ENCODE data around the gene TLCD1. TPM values are rescaled to one million over a fixed set of nuclear protein-coding genes. Genes with fewer than 3 reads are reported as not detected.

TLCD1 gene
- total and polyA plus RNA-seq, 2 donors (not counting 3 experiments of a cell fraction or from before 2014, with no cell fraction given): 2.6 to 6.8 TPM

GRCh38 chr17:28714281-28714680 is 11.8 kb downstream of the TLCD1 start:
- dilution Hi-C loops (cut with MboI; ENCODE audit: extremely low pct_ligation_motif_present, low sequenced_read_pairs): no loop called here
- DNase-seq (ENCODE audit: low read depth, low spot score) (no peak), FAIRE-seq (no peak)
- peaks cover 6% of the 10 kb centered on the region for H3K79me2 ChIP-seq (ENCODE audit: control insufficient read depth, insufficient read depth, low read length)
- no peak overlapping the region for H3K27ac ChIP-seq (ENCODE audit: insufficient read depth, low read depth, low read length)
- H3K4me2 ChIP-seq (ENCODE audit: insufficient read depth, low read length): no peak overlapping the region
- H3K9ac ChIP-seq (replicated peaks; ENCODE audit: extremely low read depth, insufficient read depth, low read length): no peak overlapping the region
- TF ChIP-seq POLR2A (IDR thresholded peaks at IDR 0.05; ENCODE audit: low read depth, low read length): no peak
- no peak for TF ChIP-seq MYC (IDR thresholded peaks at IDR 0.05; ENCODE audit: low read depth, low read length)
- TF ChIP-seq CTCF (IDR thresholded peaks at IDR 0.05; ENCODE audit: extremely low read depth in 1 of 2, insufficient read depth in 1 of 2, low read depth in 1 of 2, low read length in 2 of 2): no peak
- TF ChIP-seq MAX (IDR thresholded peaks at IDR 0.05; ENCODE audit: insufficient read depth, insufficient read length): no peak
- TF ChIP-seq GATA2 (IDR thresholded peaks at IDR 0.05; ENCODE audit: insufficient read depth, insufficient read length, low read depth, low read length): no peak
- no peak for TF ChIP-seq EZH2 (IDR thresholded peaks at IDR 0.05; ENCODE audit: borderline replicate concordance, low read depth, low read length, severe bottlenecking)
- no peak for TF ChIP-seq POLR2AphosphoS5 (IDR thresholded peaks at IDR 0.05; ENCODE audit: insufficient read depth, low read depth, low read length)
- TF ChIP-seq JUN (IDR thresholded peaks at IDR 0.05; ENCODE audit: borderline replicate concordance, insufficient read depth, insufficient read length, low read depth): no peak
- no peak for TF ChIP-seq FOS (IDR thresholded peaks at IDR 0.05; ENCODE audit: borderline replicate concordance, insufficient read depth, low read length)
- peaks cover 24% of the 10 kb centered on the region for H3K4me1 ChIP-seq (ENCODE audit: control insufficient read depth, extremely low read depth, insufficient read depth, low read length)
- no peak overlapping the region for H2AFZ ChIP-seq (ENCODE audit: low read depth, low read length)
- H3K36me3 ChIP-seq (ENCODE audit: control insufficient read depth in 2 of 2, extremely low read depth in 1 of 2, insufficient read depth in 2 of 2, low read length in 2 of 2): peaks cover 0 to 11% of the 10 kb centered on the region in 2 experiments
- CTCF ChIA-PET: interaction anchor here (5.2 kb wide), 1 partner anchor 12 kb away, joined by 21 read pairs; the partner anchor contains the start of gene TLCD1
- POLR2A ChIA-PET: no interaction called here
- H3K9me1 ChIP-seq (replicated peaks; ENCODE audit: control insufficient read depth, extremely low read depth, insufficient read depth, low read length): no peaks in the 10 kb centered on the region
- BruUV-seq (replicated peaks): no TSS peak
- no peaks in the 10 kb centered on the region for H4K20me1 ChIP-seq (replicated peaks; ENCODE audit: control insufficient read depth, extremely low read depth, insufficient read depth, low read length)
- no peaks in the 10 kb centered on the region for H3K27me3 ChIP-seq (ENCODE audit: control insufficient read depth in 2 of 2, insufficient read depth in 2 of 2, low read length in 2 of 2)
- H3K4me3 ChIP-seq (replicated peaks in 1 of 3; ENCODE audit: insufficient read depth in 1 of 3, low read depth in 1 of 3, low read length in 3 of 3): no peak overlapping the region
- no peaks in the 10 kb centered on the region for H3K9me3 ChIP-seq (replicated peaks; ENCODE audit: control insufficient read depth, insufficient read depth, low read length)
- intact Hi-C loops (cut with micrococcal nuclease): loop anchor here (5.0 kb wide), 1 partner anchor 52 kb away; the partner anchor contains the start of genes SDF2 and SUPT6H
